Heart left ventricle (tissue), 13 donors: Measurements from ENCODE around the gene ZNF287.

Experiments used
- POLR2A ChIP-seq, 2 donors: fragments of 450-650 bp; IDR thresholded peaks; one replicate each; pipeline ENCODE4 v1.6.1; 2017; ENCODE audit warnings: antibody characterized with exemption in 2 of 2, mild to moderate bottlenecking in 2 of 2, moderate library complexity in 2 of 2
- TF ChIP-seq, protein P1 (sequence below), 12 donors: fragments of 200-600 bp; sonication (generic) in 4 of 12; IDR thresholded peaks; one replicate each; pipeline versions ENCODE4 v1.5.0 to v1.8.0; 2018 to 2022; ENCODE audit warnings: antibody characterized with exemption in 12 of 12, mild to moderate bottlenecking in 5 of 12
- donor health status: ischemic (EF 13 %, LVEDD 7.1; RV severe dilation, severe dysfunction).
- donor health status: DM: no; HTN: yes; CAD: no.
- donor health status: DM: no; HTN: no; CAD: no.
- donor health status: ischemic (EF 25% LVEDD 6.9; RV normal size, moderate dysfunction).
- donor health status: ischemic (EF 25% LVEDD 5.7; RV mildly dilated, moderate dysfunction).
- donor health status: ischemic (EF 35%, LVEDD 5.7; RV mildly dilated, moderate dysfunction).
- donor health status: nonischemic (EF 11% LVEDD 7.7; RV severe dilation, severe dysfunction).
- donor health status: DM: yes; HTN: yes; CAD: no.
- donor health status: PGD.
- donor health status: ischemic (EF 29% LVEDD 5.4; RV normal size, mild dysfunction).
- donor health status: nonischemic (EF 23%, LVEDD 6.1; RV moderate dilation, normal function).

GRCh38 chr17:16506188-16506587, 62.8 kb downstream of the ZNF287 start:
- TF ChIP-seq, protein P1, sequence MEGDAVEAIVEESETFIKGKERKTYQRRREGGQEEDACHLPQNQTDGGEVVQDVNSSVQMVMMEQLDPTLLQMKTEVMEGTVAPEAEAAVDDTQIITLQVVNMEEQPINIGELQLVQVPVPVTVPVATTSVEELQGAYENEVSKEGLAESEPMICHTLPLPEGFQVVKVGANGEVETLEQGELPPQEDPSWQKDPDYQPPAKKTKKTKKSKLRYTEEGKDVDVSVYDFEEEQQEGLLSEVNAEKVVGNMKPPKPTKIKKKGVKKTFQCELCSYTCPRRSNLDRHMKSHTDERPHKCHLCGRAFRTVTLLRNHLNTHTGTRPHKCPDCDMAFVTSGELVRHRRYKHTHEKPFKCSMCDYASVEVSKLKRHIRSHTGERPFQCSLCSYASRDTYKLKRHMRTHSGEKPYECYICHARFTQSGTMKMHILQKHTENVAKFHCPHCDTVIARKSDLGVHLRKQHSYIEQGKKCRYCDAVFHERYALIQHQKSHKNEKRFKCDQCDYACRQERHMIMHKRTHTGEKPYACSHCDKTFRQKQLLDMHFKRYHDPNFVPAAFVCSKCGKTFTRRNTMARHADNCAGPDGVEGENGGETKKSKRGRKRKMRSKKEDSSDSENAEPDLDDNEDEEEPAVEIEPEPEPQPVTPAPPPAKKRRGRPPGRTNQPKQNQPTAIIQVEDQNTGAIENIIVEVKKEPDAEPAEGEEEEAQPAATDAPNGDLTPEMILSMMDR (IDR thresholded peaks at IDR 0.05): no peak
- no peak for TF ChIP-seq POLR2A (IDR thresholded peaks at IDR 0.05)
